GM12878 (cell line): ENCODE data around the gene SPTLC2. TPM values are rescaled to one million over a fixed set of nuclear protein-coding genes. Genes with fewer than 3 reads are reported as not detected.

Source experiments
- ATAC-seq: fragments of 200-7000 bp; cut with Tn5 transposase; 3 replicates; pipeline ENCODE4 v1.9.1; 2020; ENCODE audit warnings: mild to moderate bottlenecking, moderate library complexity
- BruUV-seq: library from RNA; stranded (reverse); fragments of 400-500 nt; replicated peaks from 2 replicates; lab custom pipeline; 2021; lab: Mats Ljungman, UMichigan
- CTCF ChIA-PET: fragments of 300-600 bp; sonication (Branson Sonifier 250); formaldehyde crosslinking; extraction: SDS; loops from one replicate; lab custom pipeline; 2021; ENCODE audit warnings: inconsistent platforms; lab: Yijun Ruan, JAX
- POLR2A ChIA-PET: fragments of 350-600 bp; formaldehyde crosslinking; extraction: SDS; loops from one replicate; lab custom pipeline; 2021; ENCODE audit warnings: inconsistent platforms; lab: Charles Lee
- RAD21 ChIA-PET: fragments of 300-600 bp; sonication (Branson Sonifier 250); formaldehyde crosslinking; loops from one replicate; lab custom pipeline; 2023; ENCODE audit warnings: antibody characterized with exemption; ENCODE audit not compliant: unreplicated experiment; lab: Charles Lee
- SMC1A ChIA-PET: fragments of 300-600 bp; sonication (Branson Sonifier 250); formaldehyde crosslinking; loops from one replicate; lab custom pipeline; 2023; ENCODE audit not compliant: unreplicated experiment, uncharacterized antibody; lab: Charles Lee
- DNase-seq: peaks from one replicate; pipeline ENCODE4 v3.0.0-alpha.2; 2011; ENCODE audit warnings: low read depth, low spot score
- FAIRE-seq: peaks from 3 replicates; lab custom pipeline; 2011; peaks lifted over from hg19 to GRCh38; lab: Jason Lieb, UNC
- H2AFZ ChIP-seq: 2 replicates; pipeline ENCODE4 v1.6.0; 2011; ENCODE audit warnings: low read depth, low read length, control low read depth; ENCODE audit not compliant: control insufficient read depth
- H3K27ac ChIP-seq: 2 replicates; pipeline ENCODE4 v1.5.1; 2011; ENCODE audit warnings: control low read depth; ENCODE audit not compliant: control insufficient read depth, insufficient read depth
- H3K27me3 ChIP-seq, 2 experiments: replicated peaks in 1 of 2; 2 replicates each; pipeline versions ENCODE4 v1.6.0 to v1.6.1; 2011; ENCODE audit warnings: low read length in 1 of 2; ENCODE audit not compliant: control insufficient read depth in 2 of 2, insufficient read depth in 2 of 2
- H3K36me3 ChIP-seq, 2 experiments: 2 replicates each; pipeline ENCODE4 v1.5.1; 2011; ENCODE audit warnings: low read length in 1 of 2; ENCODE audit not compliant: control insufficient read depth in 2 of 2, insufficient read depth in 2 of 2
- H3K4me1 ChIP-seq: 2 replicates; pipeline ENCODE4 v1.6.1; 2011; ENCODE audit warnings: mild to moderate bottlenecking, low read length, moderate library complexity, mixed read lengths; ENCODE audit not compliant: control insufficient read depth, insufficient read depth
- H3K4me2 ChIP-seq: 2 replicates; pipeline ENCODE4 v1.6.0; 2011; ENCODE audit warnings: control low read depth; ENCODE audit not compliant: control insufficient read depth, insufficient read depth
- H3K4me3 ChIP-seq: fragments of 200-600 bp; sonication (generic); 2 replicates; pipeline ENCODE4 v1.5.1; 2016
- H3K79me2 ChIP-seq: 2 replicates; pipeline ENCODE4 v1.6.0; 2011; ENCODE audit warnings: low read length; ENCODE audit not compliant: control insufficient read depth, insufficient read depth
- H3K9ac ChIP-seq: 2 replicates; pipeline ENCODE4 v1.8.0; 2011; ENCODE audit warnings: low read length, control low read depth, mixed read lengths; ENCODE audit not compliant: control insufficient read depth, insufficient read depth
- H3K9me3 ChIP-seq: replicated peaks from 3 replicates; pipeline ENCODE4 v1.5.1; 2011; ENCODE audit warnings: mild to moderate bottlenecking, low read length; ENCODE audit not compliant: control insufficient read depth, insufficient read depth
- H4K20me1 ChIP-seq: 2 replicates; pipeline ENCODE4 v1.6.0; 2011; ENCODE audit not compliant: control insufficient read depth, insufficient read depth
- BCL11A ChIP-seq: IDR thresholded peaks from 2 replicates; pipeline ENCODE4 v1.6.1; 2011; ENCODE audit warnings: low read depth, low read length
- CHD1 ChIP-seq: IDR thresholded peaks from 2 replicates; pipeline ENCODE4 v1.6.1; 2012; ENCODE audit warnings: low read depth, low read length, improper control_type of control experiment
- EGR1 ChIP-seq, 2 experiments: IDR thresholded peaks; 1 replicate in 1 of 2; 2 replicates in 1 of 2; pipeline ENCODE4 v1.6.1; 2011 to 2012; ENCODE audit warnings: low read depth in 2 of 2, low read length in 2 of 2, borderline replicate concordance in 1 of 2, mild to moderate bottlenecking in 1 of 2, moderate library complexity in 1 of 2
- HCFC1 ChIP-seq: fragments of 150-350 bp; IDR thresholded peaks from 2 replicates; pipeline ENCODE4 v1.6.1; 2014; ENCODE audit warnings: low read length
- MTA2 ChIP-seq: fragments of 450-650 bp; IDR thresholded peaks from 2 replicates; pipeline ENCODE4 v1.6.1; 2016; ENCODE audit warnings: low read depth, mild to moderate bottlenecking, moderate library complexity
- MXI1 ChIP-seq: fragments of 150-350 bp; IDR thresholded peaks from 2 replicates; pipeline ENCODE4 v1.6.1; 2011; ENCODE audit warnings: low read depth, mild to moderate bottlenecking, inconsistent platforms, low read length, improper control_type of control experiment
- NFYA ChIP-seq: IDR thresholded peaks from 2 replicates; pipeline ENCODE4 v1.6.1; 2011; ENCODE audit warnings: low read depth, mild to moderate bottlenecking, low read length, improper control_type of control experiment, borderline replicate concordance
- NR2C1 ChIP-seq: fragments of 450-650 bp; IDR thresholded peaks from 2 replicates; pipeline ENCODE4 v1.6.1; 2017; ENCODE audit warnings: antibody characterized with exemption, mild to moderate bottlenecking, moderate library complexity
- PAX5 ChIP-seq: IDR thresholded peaks from 2 replicates; pipeline ENCODE4 v1.6.1; 2011; ENCODE audit warnings: low read depth, low read length, borderline replicate concordance
- RCOR1 ChIP-seq: conservative IDR thresholded peaks from 2 replicates; pipeline ENCODE4 v1.6.1; 2012; ENCODE audit warnings: low read depth, low read length, improper control_type of control experiment
- YBX1 ChIP-seq: fragments of 450-650 bp; IDR thresholded peaks from 2 replicates; pipeline ENCODE4 v1.6.1; 2016; ENCODE audit warnings: antibody characterized with exemption
- ZNF207 ChIP-seq: fragments of 450-650 bp; IDR thresholded peaks from 2 replicates; pipeline ENCODE4 v1.6.1; 2014; ENCODE audit warnings: antibody characterized with exemption, mild to moderate bottlenecking, borderline replicate concordance
- WGBS: methylation state at CpG from one replicate; pipeline ENCODE4 v1.1.6; 2016; ENCODE audit warnings: low lambda C conversion rate; ENCODE audit not compliant: insufficient replicate concordance, insufficient coverage; ENCODE audit errors: missing lambda C conversion rate; 5-methylcytosine and 5-hydroxymethylcytosine counted together
- in situ Hi-C: fragments of 300-500 bp; cut with MboI; formaldehyde crosslinking; loops from 9 replicates; pipeline ENCODE4 v1.14.3; 2018; ENCODE audit warnings: mixed read lengths
- intact Hi-C: fragments of 100-400 bp; cut with micrococcal nuclease; formaldehyde crosslinking; loops from one replicate; pipeline ENCODE4 v1.14.2; 2022; ENCODE audit not compliant: unreplicated experiment
- polyA plus RNA-seq, 11 experiments: library from polyadenylated mRNA; depleted of rRNA in 4 of 11; unstranded in 6 of 11; stranded (reverse) in 5 of 11; fragments of >200 nt; fragmentation: Nextera tagmentation in 4 of 11; fragmentation: Illumina TruSeq in 1 of 11; extraction: Ambion mirVana in 4 of 11; extraction: Trizol in 1 of 11; gene quantifications; 1 replicate in 1 of 11; 2 replicates in 10 of 11; pipeline versions ENCODE4 v1.2.1 to v1.2.3, GENCODE V29; 2011 to 2016; ENCODE audit warnings: inconsistent platforms in 2 of 11, missing spikeins in 2 of 11, low read depth in 1 of 11
- total RNA-seq, 4 experiments: library from RNA; depleted of rRNA in 3 of 4; stranded (reverse); fragments of >200 nt in 3 of 4; fragmentation: Illumina TruSeq in 1 of 4; extraction: Trizol in 1 of 4; gene quantifications; 2 replicates each; pipeline versions ENCODE4 v1.2.1 to v1.2.3, GENCODE V29; 2013 to 2021
- TF ChIP-seq, protein P1 (sequence below): IDR thresholded peaks from 2 replicates; pipeline ENCODE4 v1.6.1; 2012; ENCODE audit warnings: mild to moderate bottlenecking, low read depth, low read length
- TF ChIP-seq, protein P2 (sequence below): fragments of 450-650 bp; IDR thresholded peaks from 2 replicates; pipeline ENCODE4 v1.6.1; 2017; ENCODE audit warnings: mild to moderate bottlenecking, low read depth, inconsistent platforms; ENCODE audit not compliant: poor library complexity, severe bottlenecking
- TF ChIP-seq, protein P3 (sequence below): IDR thresholded peaks from 2 replicates; pipeline ENCODE4 v1.6.1; 2011; ENCODE audit warnings: mild to moderate bottlenecking, low read depth, low read length, moderate library complexity; ENCODE audit not compliant: insufficient replicate concordance

Gene SPTLC2
- total and polyA plus RNA-seq, 10 of the 15 experiments (the other 5 are each of a cell fraction or from before 2014, with no cell fraction given), result 6.9 to 35.1 (median 19.7) TPM

DNA sequence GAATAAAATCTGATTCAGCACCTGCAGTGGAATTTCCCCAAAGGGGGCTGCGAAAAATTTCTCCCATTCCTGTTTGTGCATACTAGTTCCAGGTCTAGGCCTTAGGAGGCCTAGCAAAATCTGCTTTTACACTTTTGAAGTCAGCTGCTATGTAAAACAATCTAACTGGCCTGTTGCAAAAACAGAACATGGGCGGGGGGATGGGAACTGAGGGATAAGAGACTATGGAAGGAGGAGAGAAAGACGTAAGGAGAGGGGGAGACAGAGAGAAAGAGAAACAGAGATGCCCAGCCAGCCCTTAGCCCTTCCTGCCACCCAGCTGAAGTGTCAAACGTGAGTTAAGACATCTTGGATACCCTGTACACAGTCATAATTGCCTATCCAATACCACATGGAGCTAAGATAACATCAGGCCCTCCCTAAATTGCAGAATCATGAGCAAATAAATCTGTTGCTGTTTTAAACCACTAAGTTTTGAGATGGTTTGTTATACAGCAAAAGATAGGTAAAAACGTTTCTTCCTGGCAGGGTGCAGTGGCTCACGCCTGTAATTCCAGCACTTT lies 45.6 kb downstream of the SPTLC2 start (continued):
- TF ChIP-seq YBX1 (no peak), NR2C1 (no peak)

GRCh38 chr14:77565994-77566305 lies 50.5 kb downstream of the SPTLC2 start:
- Histone ChIP-seq H3K4me2 (no peak overlapping the region), H2AFZ (no peak overlapping the region), H3K79me2 (no peaks in the 10 kb centered on the region), H3K9me3 (no peaks in the 10 kb centered on the region), H3K27me3 (no peaks in the 10 kb centered on the region), H4K20me1 (no peaks in the 10 kb centered on the region), H3K27ac (no peak overlapping the region), H3K4me3 (no peak overlapping the region), H3K4me1 (no peaks in the 10 kb centered on the region), H3K36me3 (no peaks in the 10 kb centered on the region; a peak in 1 of 4 replicates), H3K9ac (no peak overlapping the region)
- no TSS peak for BruUV-seq
- DNase-seq, result no peak
- intact Hi-C loops, result no loop called here
- 85% methylated on average over 1 of the region's 1 CpG for WGBS
- POLR2A ChIA-PET, result no interaction called here
- SMC1A ChIA-PET, result interaction anchor here (2.3 kb wide), 1 partner anchor 13 kb away, joined by 10 read pairs; no protein-coding TSS in a partner anchor
- CTCF ChIA-PET, result interaction anchor here (1.3 to 1.5 kb wide), 2 partner anchors 14 to 15 kb away, joined by 5 to 6 read pairs; no protein-coding TSS in a partner anchor
- RAD21 ChIA-PET, result interaction anchor here (0.7 kb wide), 1 partner anchor 51 kb away, joined by 3 read pairs; no protein-coding TSS in a partner anchor
- no peak for ATAC-seq
- FAIRE-seq, result no peak
- in situ Hi-C loops, result no loop called here
- no peak for TF ChIP-seq BCL11A
- TF ChIP-seq, protein P1, sequence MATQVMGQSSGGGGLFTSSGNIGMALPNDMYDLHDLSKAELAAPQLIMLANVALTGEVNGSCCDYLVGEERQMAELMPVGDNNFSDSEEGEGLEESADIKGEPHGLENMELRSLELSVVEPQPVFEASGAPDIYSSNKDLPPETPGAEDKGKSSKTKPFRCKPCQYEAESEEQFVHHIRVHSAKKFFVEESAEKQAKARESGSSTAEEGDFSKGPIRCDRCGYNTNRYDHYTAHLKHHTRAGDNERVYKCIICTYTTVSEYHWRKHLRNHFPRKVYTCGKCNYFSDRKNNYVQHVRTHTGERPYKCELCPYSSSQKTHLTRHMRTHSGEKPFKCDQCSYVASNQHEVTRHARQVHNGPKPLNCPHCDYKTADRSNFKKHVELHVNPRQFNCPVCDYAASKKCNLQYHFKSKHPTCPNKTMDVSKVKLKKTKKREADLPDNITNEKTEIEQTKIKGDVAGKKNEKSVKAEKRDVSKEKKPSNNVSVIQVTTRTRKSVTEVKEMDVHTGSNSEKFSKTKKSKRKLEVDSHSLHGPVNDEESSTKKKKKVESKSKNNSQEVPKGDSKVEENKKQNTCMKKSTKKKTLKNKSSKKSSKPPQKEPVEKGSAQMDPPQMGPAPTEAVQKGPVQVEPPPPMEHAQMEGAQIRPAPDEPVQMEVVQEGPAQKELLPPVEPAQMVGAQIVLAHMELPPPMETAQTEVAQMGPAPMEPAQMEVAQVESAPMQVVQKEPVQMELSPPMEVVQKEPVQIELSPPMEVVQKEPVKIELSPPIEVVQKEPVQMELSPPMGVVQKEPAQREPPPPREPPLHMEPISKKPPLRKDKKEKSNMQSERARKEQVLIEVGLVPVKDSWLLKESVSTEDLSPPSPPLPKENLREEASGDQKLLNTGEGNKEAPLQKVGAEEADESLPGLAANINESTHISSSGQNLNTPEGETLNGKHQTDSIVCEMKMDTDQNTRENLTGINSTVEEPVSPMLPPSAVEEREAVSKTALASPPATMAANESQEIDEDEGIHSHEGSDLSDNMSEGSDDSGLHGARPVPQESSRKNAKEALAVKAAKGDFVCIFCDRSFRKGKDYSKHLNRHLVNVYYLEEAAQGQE, result no peak
- TF ChIP-seq EGR1 (IDR thresholded peaks at IDR 0.05; ENCODE audit: borderline replicate concordance in 1 of 2, low read depth in 2 of 2, low read length in 2 of 2), result no peak
- no peak for TF ChIP-seq CHD1
- no peak for TF ChIP-seq ZNF207
- no peak for TF ChIP-seq MTA2
- TF ChIP-seq PAX5, result no peak
- TF ChIP-seq HCFC1, result no peak
- TF ChIP-seq, protein P2, sequence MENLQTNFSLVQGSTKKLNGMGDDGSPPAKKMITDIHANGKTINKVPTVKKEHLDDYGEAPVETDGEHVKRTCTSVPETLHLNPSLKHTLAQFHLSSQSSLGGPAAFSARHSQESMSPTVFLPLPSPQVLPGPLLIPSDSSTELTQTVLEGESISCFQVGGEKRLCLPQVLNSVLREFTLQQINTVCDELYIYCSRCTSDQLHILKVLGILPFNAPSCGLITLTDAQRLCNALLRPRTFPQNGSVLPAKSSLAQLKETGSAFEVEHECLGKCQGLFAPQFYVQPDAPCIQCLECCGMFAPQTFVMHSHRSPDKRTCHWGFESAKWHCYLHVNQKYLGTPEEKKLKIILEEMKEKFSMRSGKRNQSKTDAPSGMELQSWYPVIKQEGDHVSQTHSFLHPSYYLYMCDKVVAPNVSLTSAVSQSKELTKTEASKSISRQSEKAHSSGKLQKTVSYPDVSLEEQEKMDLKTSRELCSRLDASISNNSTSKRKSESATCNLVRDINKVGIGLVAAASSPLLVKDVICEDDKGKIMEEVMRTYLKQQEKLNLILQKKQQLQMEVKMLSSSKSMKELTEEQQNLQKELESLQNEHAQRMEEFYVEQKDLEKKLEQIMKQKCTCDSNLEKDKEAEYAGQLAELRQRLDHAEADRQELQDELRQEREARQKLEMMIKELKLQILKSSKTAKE, result no peak
- no peak for TF ChIP-seq YBX1
- TF ChIP-seq NFYA, result no peak
- no peak for TF ChIP-seq MXI1
- no peak for TF ChIP-seq RCOR1
- TF ChIP-seq, protein P3, sequence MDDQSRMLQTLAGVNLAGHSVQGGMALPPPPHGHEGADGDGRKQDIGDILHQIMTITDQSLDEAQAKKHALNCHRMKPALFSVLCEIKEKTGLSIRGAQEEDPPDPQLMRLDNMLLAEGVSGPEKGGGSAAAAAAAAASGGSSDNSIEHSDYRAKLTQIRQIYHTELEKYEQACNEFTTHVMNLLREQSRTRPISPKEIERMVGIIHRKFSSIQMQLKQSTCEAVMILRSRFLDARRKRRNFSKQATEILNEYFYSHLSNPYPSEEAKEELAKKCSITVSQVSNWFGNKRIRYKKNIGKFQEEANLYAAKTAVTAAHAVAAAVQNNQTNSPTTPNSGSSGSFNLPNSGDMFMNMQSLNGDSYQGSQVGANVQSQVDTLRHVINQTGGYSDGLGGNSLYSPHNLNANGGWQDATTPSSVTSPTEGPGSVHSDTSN, result no peak
